Adipocyte (in vitro differentiated cells): ENCODE measurements around the gene PRCD.

ENCODE experiments used
- DNase-seq: peaks from one replicate; pipeline ENCODE4 v3.0.0-alpha.2; 2015; ENCODE audit warnings: low read depth
- H3K27me3 ChIP-seq: replicated peaks from 2 replicates; pipeline ENCODE4 v1.7.0; 2013; ENCODE audit warnings: mild to moderate bottlenecking, low read length, moderate library complexity; ENCODE audit not compliant: control insufficient read depth, insufficient read depth
- H3K36me3 ChIP-seq: 2 replicates; pipeline ENCODE4 v1.7.0; 2013; ENCODE audit warnings: low read length, mild to moderate bottlenecking, moderate library complexity; ENCODE audit not compliant: control insufficient read depth, insufficient read depth, severe bottlenecking
- H3K4me1 ChIP-seq: 2 replicates; pipeline ENCODE4 v1.7.0; 2013; ENCODE audit warnings: mild to moderate bottlenecking, low read length, moderate library complexity; ENCODE audit not compliant: control insufficient read depth, insufficient read depth
- H3K4me3 ChIP-seq: 2 replicates; pipeline ENCODE4 v1.7.0; 2013; ENCODE audit warnings: mild to moderate bottlenecking, low read length, moderate library complexity
- H3K9ac ChIP-seq: 2 replicates; pipeline ENCODE4 v1.7.0; 2013; ENCODE audit warnings: mild to moderate bottlenecking, low read length, moderate library complexity
- H3K9me3 ChIP-seq: 2 replicates; pipeline ENCODE4 v1.7.0; 2013; ENCODE audit warnings: mild to moderate bottlenecking, low read length, moderate library complexity; ENCODE audit not compliant: control insufficient read depth

The PRCD gene

GRCh38 chr17:76538281-76538931 is 1.4 kb upstream of the PRCD start:
- Histone ChIP-seq H3K9me3 (no peaks in the 10 kb centered on the region), H3K36me3 (no peaks in the 10 kb centered on the region), H3K9ac (peak overlapping the region; percentile 79), H3K4me3 (peak overlapping the region; percentile 74), H3K27me3 (no peaks in the 10 kb centered on the region), H3K4me1 (peaks cover 49% of the 10 kb centered on the region)
- no peak for DNase-seq

- Histone ChIP-seq H3K9ac (peak overlapping the region; percentile 79), H3K36me3 (no peaks in the 10 kb centered on the region), H3K4me3 (peak overlapping the region; percentile 74), H3K9me3 (no peaks in the 10 kb centered on the region), H3K27me3 (no peaks in the 10 kb centered on the region), H3K4me1 (peaks cover 49% of the 10 kb centered on the region)
- no peak for DNase-seq
These were observed 788 bp upstream of the PRCD start for GRCh38 chr17:76538941-76539570.

- Histone ChIP-seq H3K36me3 (no peaks in the 10 kb centered on the region), H3K9ac (peak overlapping the region; percentile 76), H3K4me3 (peak overlapping the region; percentile 75), H3K9me3 (no peaks in the 10 kb centered on the region), H3K4me1 (peaks cover 36% of the 10 kb centered on the region), H3K27me3 (no peaks in the 10 kb centered on the region)
- peak; percentile 98 for DNase-seq
These were observed 797 bp downstream of the PRCD start for GRCh38 chr17:76540381-76541300.

- no peak for DNase-seq
- Histone ChIP-seq H3K4me1 (peaks cover 30% of the 10 kb centered on the region), H3K27me3 (no peaks in the 10 kb centered on the region), H3K4me3 (no peak overlapping the region), H3K9me3 (no peaks in the 10 kb centered on the region), H3K9ac (peak overlapping the region; percentile 76), H3K36me3 (no peaks in the 10 kb centered on the region)
These were observed 2.1 kb downstream of the PRCD start for GRCh38 chr17:76541739-76542454.

GRCh38 chr17:76542566-76542971 is 2.7 kb downstream of the PRCD start:
- no peaks in the 10 kb centered on the region for H3K27me3 ChIP-seq
- H3K4me3 ChIP-seq = no peak overlapping the region

GRCh38 chr17:76542984-76543383 is 3.1 kb downstream of the PRCD start:
- peaks cover 39% of the 10 kb centered on the region for H3K4me1 ChIP-seq
- no peak overlapping the region for H3K9ac ChIP-seq
- H3K4me3 ChIP-seq = no peak overlapping the region
- DNase-seq = no peak
- H3K27me3 ChIP-seq = no peaks in the 10 kb centered on the region
- H3K36me3 ChIP-seq = no peaks in the 10 kb centered on the region
- H3K9me3 ChIP-seq = no peaks in the 10 kb centered on the region

More at GRCh38 chr17:76542566-76542971, 2.7 kb downstream of the PRCD start:
- H3K4me1 ChIP-seq = peaks cover 35% of the 10 kb centered on the region
- H3K36me3 ChIP-seq = no peaks in the 10 kb centered on the region
- H3K9ac ChIP-seq = no peak overlapping the region
- DNase-seq = no peak
- H3K9me3 ChIP-seq = no peaks in the 10 kb centered on the region

- Histone ChIP-seq H3K36me3 (no peaks in the 10 kb centered on the region), H3K4me3 (no peak overlapping the region), H3K27me3 (no peaks in the 10 kb centered on the region), H3K9me3 (no peaks in the 10 kb centered on the region), H3K9ac (no peak overlapping the region), H3K4me1 (peaks cover 42% of the 10 kb centered on the region)
- no peak for DNase-seq
These were observed 3.6 kb downstream of the PRCD start for GRCh38 chr17:76543482-76543825.

- no peak for DNase-seq
These were observed 4.1 kb downstream of the PRCD start for GRCh38 chr17:76543826-76544545.

GRCh38 chr17:76544546-76545365 is 4.9 kb downstream of the PRCD start:
- Histone ChIP-seq H3K4me3 (no peak overlapping the region), H3K9ac (no peak overlapping the region), H3K4me1 (peaks cover 43% of the 10 kb centered on the region), H3K9me3 (no peaks in the 10 kb centered on the region), H3K27me3 (no peaks in the 10 kb centered on the region), H3K36me3 (no peaks in the 10 kb centered on the region)
- DNase-seq = no peak

More at GRCh38 chr17:76543826-76544545, 4.1 kb downstream of the PRCD start:
- H3K4me1 ChIP-seq = peaks cover 41% of the 10 kb centered on the region
- no peak overlapping the region for H3K4me3 ChIP-seq
- H3K27me3 ChIP-seq = no peaks in the 10 kb centered on the region
- no peaks in the 10 kb centered on the region for H3K36me3 ChIP-seq
- H3K9ac ChIP-seq = no peak overlapping the region
- no peaks in the 10 kb centered on the region for H3K9me3 ChIP-seq
